Measurements from ENCODE around the gene KLHDC4.

DNA sequence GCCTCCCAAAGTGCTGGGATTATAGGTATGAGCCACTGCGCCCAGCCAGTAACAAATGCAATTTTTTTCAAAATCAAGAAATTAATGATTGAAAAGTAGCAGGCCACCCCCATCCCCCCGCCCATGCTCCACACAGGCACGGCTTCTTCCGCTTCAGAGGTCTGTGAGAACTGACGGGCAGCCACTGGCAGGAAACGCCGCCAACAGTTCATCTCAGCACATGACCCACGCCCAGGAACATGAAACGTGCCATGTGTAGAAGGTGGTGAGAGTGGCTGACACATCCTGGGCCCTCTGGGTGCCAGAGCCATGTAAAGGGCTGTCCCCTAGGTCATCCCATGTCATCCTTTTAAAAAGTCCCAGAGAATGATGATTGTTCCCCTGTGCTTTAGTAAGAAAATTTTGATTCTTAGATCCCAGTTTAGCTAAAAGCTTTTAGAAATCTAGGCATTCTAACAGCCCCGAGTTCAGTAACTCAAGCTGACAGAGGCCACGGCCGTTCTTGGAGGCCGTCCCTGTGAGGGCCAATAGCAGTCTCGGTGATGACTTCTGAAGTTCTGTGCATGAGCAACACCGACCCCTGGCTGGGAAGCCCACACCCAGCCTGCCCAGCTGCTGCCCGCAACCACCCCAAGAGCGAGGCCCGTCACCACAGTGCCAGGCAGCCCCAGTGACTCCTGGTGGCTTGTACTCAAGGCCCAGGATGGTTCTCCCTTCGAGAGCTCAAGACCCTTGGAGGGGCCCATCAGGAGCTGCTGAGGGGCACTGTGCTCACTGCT lies 52.1 kb downstream of the KLHDC4 start:
- TF ChIP-seq, protein P1, sequence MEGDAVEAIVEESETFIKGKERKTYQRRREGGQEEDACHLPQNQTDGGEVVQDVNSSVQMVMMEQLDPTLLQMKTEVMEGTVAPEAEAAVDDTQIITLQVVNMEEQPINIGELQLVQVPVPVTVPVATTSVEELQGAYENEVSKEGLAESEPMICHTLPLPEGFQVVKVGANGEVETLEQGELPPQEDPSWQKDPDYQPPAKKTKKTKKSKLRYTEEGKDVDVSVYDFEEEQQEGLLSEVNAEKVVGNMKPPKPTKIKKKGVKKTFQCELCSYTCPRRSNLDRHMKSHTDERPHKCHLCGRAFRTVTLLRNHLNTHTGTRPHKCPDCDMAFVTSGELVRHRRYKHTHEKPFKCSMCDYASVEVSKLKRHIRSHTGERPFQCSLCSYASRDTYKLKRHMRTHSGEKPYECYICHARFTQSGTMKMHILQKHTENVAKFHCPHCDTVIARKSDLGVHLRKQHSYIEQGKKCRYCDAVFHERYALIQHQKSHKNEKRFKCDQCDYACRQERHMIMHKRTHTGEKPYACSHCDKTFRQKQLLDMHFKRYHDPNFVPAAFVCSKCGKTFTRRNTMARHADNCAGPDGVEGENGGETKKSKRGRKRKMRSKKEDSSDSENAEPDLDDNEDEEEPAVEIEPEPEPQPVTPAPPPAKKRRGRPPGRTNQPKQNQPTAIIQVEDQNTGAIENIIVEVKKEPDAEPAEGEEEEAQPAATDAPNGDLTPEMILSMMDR (IDR thresholded peaks at IDR 0.05) = no peak
- TF ChIP-seq EZH2 (IDR thresholded peaks at IDR 0.05; ENCODE audit: borderline replicate concordance, insufficient read depth, low read depth, low read length, poor library complexity, severe bottlenecking) = no peak

Data from B cell (primary cell).